ENCODE data around the gene C1QTNF1.
A peak's percentile ranks its signal among the peaks of the same experiment; 100 is the strongest.
"Not testable (repeated sequence)": the region's sequence is repeated elsewhere in the genome, so short reads cannot be mapped to it uniquely, and the experiment has no call there.

Gene C1QTNF1

DNA sequence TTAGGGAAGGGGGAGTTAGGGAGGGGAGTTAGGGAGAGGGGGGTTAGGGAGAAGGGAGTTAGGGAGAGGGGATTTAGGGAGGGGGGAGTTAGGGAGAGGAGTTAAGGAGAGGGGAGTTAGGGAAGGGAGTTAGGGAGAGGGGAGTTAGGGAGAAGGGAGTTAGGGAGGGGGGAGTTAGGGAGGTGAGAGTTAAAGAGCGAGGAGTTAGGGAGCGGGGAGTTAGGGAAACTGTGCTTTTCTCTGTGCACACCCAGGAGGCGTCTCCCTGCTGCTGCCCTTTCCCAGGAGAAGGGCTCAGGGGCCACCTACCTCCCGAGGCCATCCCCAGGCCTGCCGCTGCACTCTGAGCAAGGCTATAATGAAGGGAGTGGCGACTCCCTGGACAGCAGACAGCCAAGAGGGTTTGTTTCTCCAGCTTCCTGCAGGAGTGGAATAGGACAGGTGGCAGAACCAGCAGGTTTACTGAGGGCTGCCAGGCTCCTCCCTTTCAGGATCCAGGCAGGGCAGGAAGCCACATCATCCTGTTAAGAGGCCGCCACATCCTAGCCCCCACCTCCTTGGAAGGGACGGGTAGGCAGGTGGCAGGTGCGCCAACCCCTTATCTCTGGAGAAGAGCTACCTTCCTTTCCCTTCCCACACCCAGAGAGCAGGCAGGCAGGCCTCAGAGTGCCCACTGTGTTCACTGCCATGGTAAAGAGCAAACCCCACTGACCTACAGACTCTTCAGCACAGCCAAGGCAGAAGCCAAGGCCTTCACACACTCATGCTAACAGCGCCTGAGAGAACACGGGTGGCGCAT lies 18.7 kb upstream of the C1QTNF1 start:
- DNase-seq (ENCODE audit: low read depth in 3 of 3, low spot score in 1 of 3) = no peak

DNA sequence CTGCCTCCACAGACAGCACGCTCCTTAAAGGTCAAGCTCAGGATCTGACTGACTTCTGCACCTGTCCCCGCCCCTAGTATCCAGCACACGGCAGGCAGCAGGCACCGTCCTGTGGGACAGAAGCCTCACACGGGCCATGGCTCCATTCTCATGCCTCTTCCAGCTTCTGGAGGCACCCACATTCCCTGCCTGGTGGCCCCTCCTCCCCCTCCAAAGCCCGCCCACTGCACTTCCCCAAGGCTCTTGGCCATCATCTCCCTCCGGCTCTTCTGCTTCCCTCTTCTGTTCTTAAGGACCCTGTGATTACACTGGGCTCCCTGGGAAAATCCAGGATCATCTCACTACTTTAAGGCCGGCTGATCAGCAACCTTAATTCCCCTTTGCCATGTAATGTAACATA lies 17.9 kb upstream of the C1QTNF1 start:
- DNase-seq (ENCODE audit: low read depth in 3 of 3, low spot score in 1 of 3) = no peak

DNA sequence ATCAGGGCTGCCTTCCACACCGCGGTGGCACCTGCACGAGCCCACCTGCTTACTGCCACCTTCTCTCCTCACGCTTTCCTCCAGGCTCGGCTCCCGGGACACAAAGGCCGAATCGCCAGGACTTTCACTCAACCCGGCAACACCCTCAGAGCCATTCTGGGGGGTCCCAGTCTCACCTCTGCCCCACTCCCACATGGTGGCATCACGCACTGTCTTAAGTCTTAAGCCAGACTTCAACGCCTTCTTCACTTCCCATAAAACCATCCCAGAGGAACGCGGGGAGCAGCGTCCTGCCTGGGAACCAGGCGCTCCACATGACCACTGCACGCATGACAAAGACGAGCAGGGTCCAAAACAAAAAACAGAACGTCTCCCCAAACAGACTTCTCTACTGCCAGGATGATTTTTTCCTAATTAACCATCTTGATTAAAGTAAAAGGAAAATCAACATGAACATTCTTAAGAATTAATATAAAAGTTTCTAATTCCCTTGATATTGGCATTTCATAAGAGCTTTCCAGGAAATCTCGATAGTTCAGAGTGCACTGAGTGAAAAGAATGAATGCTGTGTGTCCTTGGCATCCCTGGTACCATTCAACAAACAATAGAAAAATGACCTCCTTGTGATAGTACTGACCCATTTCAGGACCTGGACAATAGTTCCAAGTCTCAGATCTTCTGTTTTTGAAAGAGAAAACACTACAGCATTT lies 17.0 kb upstream of the C1QTNF1 start:
- DNase-seq (ENCODE audit: low read depth in 3 of 3, low spot score in 1 of 3) = no peak

DNA sequence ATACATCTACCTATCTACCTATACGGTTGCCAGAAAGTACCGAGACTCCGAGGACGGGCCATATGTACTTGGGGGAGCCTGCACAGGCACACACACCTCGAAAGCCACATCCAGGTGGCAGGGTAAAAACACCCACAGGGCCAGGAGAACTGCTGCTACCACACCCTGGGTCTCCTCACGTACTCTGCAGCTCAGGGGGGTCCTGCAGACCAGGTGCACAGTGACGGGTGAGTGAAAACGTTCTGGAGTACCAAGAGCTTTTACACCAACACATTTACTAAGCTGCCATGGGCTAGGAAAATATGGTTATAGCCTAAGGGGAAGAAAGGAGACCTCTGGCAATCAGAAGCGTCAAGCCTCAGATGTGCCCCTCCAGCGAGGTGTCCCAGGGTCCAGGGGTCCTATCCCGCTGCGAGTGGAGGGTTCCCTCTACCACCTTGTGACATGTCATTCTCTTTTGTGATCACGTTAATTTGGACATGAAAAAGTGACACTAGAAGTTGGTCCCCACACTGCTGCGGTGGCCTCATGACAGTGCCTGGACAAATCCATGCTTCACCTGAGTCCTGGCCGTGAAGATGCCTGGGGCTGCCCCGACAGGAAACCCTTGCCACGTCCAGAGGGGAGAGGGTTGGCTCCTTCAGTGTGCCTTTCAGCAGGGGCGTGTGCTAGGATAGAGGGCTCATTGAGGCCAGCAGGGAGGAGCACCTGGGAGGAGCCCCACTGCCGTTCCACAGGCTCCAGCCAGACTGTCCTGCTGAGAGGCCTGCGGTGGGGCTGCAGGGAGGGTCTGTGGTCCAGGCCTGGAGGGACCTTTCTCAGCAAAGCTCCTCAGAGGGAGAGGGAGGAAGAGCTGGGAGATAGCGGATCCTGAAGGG lies 16.2 kb upstream of the C1QTNF1 start:
- DNase-seq (ENCODE audit: low read depth in 3 of 3, low spot score in 1 of 3) = no peak

DNA sequence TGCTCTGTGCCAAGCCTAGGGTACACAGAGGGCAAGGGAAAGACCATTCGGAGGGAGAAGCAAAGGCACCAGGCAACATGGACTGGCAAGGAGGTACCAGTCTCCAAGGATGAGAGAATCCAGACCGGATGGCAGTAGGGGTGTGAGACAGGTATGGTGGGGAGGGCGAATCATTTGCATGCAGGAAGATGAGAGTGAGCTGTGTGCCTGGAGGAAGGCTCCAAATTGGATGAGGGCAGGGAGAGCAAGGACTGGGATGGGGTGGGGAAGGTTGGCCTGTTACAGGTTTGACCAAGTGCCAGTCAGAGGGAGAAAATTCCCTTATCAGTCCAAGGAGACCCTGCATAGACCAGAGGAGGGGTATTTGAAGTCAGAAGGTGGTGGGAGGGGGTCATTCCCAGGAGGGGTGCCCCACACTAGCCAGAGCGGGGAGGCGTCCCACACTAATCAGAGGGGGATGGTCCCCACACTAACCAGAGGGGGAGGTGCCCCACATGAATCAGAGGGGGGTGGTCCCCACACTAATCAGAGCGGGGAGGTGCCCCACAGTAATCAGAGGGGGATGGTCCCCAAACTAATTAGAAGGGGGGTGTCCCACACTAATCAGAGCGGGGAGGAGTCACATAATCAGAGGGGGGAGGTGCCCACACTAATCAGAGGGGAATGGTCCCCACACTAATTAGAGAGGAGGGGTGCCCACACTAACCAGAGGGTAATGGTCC lies 15.1 kb upstream of the C1QTNF1 start:
- DNase-seq (ENCODE audit: low read depth in 3 of 3, low spot score in 1 of 3) = no peak

- DNase-seq (ENCODE audit: low read depth in 3 of 3, low spot score in 1 of 3) = peak; percentile 66 to 71 (median 71)
Observed at GRCh38 chr17:79009397-79010303, 14.3 kb upstream of the C1QTNF1 start, which contains the start of gene CANT1. Gene CANT1, minus strand, starts transcription at chr17:79009764. Its CDS starts 12,142 bp downstream, at chr17:78997622.

DNA sequence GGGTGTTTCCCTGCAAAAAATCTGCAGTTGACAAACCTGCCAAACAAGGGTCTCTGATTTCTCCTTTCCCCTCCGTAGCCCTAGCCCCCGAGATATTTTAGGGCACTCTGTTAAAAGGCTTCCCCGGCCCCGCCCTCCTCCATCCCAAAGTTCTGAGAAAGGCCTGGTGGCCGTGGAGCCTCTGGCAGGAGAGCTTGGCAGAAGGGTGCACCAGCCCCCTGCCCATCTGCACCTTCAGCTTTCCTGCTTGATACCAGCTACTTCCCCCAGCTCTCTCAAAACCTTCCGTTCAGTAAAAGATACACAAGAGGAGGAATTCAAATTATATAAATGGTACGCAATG lies 13.7 kb upstream of the C1QTNF1 start:
- DNase-seq (ENCODE audit: low read depth in 3 of 3, low spot score in 1 of 3) = no peak

DNA sequence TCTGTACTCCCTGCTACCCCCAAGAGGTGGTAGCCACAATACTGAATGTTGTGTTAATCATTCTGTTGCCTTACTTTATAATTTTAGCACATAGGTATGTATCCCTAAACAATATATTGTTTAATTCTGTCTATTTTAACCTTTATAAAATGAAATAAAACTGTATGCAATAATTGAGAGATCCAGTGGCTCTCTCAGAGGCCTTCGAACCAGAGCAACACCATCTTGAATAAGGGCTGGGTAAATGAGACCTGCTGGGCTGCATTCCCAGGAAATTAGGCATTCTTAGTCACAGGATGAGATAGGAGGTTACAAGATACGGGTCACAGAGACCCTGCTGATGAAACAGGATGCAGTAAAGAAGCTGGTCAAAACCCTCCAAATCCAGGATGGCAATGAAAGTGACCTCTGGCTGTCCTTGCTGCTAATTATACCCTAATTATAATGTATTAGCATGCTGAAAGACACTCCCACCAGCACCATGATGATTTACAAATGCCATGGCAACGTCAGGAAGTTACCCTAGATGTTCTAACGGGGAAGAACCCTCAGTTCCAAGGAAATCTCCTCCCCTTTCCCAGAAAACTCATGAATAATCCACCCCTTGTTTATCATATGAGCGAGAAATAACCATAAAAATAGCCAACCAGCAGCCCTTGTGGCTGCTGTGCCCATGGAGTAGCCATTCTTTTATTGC lies 12.4 kb upstream of the C1QTNF1 start:
- no peak for DNase-seq (ENCODE audit: low read depth in 3 of 3, low spot score in 1 of 3)

DNA sequence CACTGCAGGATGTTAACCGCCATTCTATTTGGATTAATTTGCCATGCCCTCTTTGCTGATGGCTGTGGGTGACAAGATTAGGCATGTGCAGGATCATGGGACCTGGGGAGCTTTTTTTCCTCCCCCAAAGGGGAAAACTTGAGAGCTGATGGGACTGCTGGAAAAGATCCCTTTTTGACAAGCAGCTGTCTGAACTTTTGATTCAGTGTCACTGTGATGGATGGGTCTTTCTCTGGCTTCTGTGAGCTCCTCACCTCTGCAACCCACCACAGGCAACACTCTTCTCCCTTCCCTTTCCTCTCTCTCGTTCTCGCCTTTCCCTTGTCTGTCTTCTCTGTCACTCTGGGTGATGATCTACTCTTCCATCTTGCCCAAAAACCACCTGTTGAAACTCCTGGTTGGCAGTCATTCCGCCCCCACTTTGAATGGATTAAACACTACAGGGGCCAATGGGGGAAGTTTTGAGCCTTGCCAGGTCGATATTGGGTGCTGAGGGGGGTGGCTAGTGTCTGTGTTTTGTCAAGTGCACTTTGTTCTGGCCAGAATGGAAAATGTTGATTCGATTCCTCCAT lies 11.3 kb upstream of the C1QTNF1 start:
- no peak for DNase-seq (ENCODE audit: low read depth in 3 of 3, low spot score in 1 of 3)

GRCh38 chr17:79014158-79014758 lies 9.7 kb upstream of the C1QTNF1 start:
- DNase-seq (ENCODE audit: low read depth in 3 of 3, low spot score in 1 of 3) = no peak

- DNase-seq (ENCODE audit: low read depth in 3 of 3, low spot score in 1 of 3) = no peak
Observed at GRCh38 chr17:79017546-79018369, 6.2 kb upstream of the C1QTNF1 start.

- no peak for DNase-seq (ENCODE audit: low read depth in 3 of 3, low spot score in 1 of 3)
Observed at GRCh38 chr17:79018370-79018695, 5.6 kb upstream of the C1QTNF1 start.

GRCh38 chr17:79019261-79019631 lies 4.7 kb upstream of the C1QTNF1 start:
- DNase-seq (ENCODE audit: low read depth in 3 of 3, low spot score in 1 of 3) = no peak

DNA sequence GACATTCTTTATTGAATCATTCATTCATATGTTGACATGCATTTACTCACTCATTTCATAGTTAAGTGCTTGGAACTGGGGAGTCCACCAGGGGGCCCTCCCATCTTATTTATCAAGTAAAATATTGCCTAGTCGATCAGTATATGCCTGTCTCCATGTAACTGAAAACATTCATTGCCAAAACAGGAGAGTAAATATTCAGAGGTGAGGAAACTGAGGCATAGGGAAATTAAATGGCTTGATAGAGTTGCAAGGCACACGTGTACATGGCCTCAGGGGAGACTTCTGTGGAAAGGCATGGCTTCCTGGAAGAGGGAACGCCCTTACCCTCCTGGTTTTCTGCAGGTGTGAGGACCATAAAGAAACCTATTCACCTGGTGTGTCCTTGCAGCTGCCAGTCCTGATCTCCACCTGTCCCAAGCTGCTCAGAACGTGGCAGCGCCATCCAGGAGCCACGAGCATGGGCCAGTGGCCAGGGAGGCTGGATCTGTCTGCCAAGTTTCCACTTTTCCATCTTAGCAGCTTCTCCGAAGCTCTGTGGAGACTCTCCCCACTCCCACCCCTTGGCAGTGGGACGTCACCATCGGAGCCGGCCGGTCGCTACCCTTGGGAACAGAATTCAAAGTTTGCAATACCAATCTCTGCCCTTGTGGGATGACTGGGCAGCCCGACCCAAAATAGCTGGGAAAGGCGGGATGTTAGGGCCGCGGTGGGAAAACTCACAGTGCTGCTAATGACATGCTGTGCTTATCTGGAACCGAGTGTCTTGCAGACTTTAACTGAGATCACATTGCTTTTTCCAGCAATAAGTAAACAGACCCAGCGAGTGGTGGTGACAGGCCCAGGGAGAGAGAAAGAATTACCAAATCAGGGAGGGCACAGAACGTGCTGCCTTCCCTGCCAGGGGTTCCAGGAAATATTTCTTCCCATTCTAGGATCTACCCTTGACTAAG lies 4.1 kb upstream of the C1QTNF1 start:
- peak in 1 of 3 donors; percentile 21 for DNase-seq (ENCODE audit: low read depth in 3 of 3, low spot score in 1 of 3)

GRCh38 chr17:79020631-79021301 lies 3.2 kb upstream of the C1QTNF1 start:
- no peak for DNase-seq (ENCODE audit: low read depth in 3 of 3, low spot score in 1 of 3)

- not testable (repeated sequence) for DNase-seq (ENCODE audit: low read depth in 3 of 3, low spot score in 1 of 3)
Observed at GRCh38 chr17:79021929-79022328, 2.0 kb upstream of the C1QTNF1 start.
